ENCODE measurements around the gene SLCO4C1. TPM values are rescaled to one million over a fixed set of nuclear protein-coding genes. Genes with fewer than 3 reads are reported as not detected.

The SLCO4C1 gene
- total RNA-seq, 1 donor from 2014 or later: 0.09 TPM

GRCh38 chr5:102229685-102230084 is 66.4 kb downstream of the SLCO4C1 start:
- Mint-ChIP-seq H3K36me3 (no peaks in the 10 kb centered on the region), H3K4me3 (no peak overlapping the region), H3K4me1 (no peaks in the 10 kb centered on the region), H3K9me3 (no peaks in the 10 kb centered on the region), H3K27me3 (ENCODE audit: insufficient read depth, low read depth) (no peaks in the 10 kb centered on the region), H3K27ac (no peak overlapping the region)
- Histone ChIP-seq H3F3A (ENCODE audit: low read depth) (no peaks in the 10 kb centered on the region), H3K4me2 (no peak overlapping the region), H3K4me1 (no peaks in the 10 kb centered on the region), H3K27me3 (no peaks in the 10 kb centered on the region), H3K79me2 (ENCODE audit: low read depth) (no peaks in the 10 kb centered on the region), H3K27ac (no peak overlapping the region), H3K9me3 (ENCODE audit: low read depth) (no peaks in the 10 kb centered on the region), H3K36me3 (no peaks in the 10 kb centered on the region), H3K9ac (no peak overlapping the region), H2AFZ (replicated peaks) (peak overlapping the region; percentile 9), H3K4me3 (no peak overlapping the region), H4K20me1 (ENCODE audit: low read depth) (no peaks in the 10 kb centered on the region)
- DNase-seq (ENCODE audit: low spot score): no peak
- no peak for TF ChIP-seq CTCF (IDR thresholded peaks at IDR 0.05)

GRCh38 chr5:102226321-102226720 is 69.8 kb downstream of the SLCO4C1 start:
- no peaks in the 10 kb centered on the region for H3K36me3 ChIP-seq
- no peaks in the 10 kb centered on the region for H3K4me1 ChIP-seq
- H3K4me3 Mint-ChIP-seq: no peak overlapping the region
- no peak overlapping the region for H2AFZ ChIP-seq (replicated peaks)
- H3K36me3 Mint-ChIP-seq: no peaks in the 10 kb centered on the region
- no peak for DNase-seq (ENCODE audit: low spot score)
- H3K9me3 Mint-ChIP-seq: peaks cover 6% of the 10 kb centered on the region
- no peaks in the 10 kb centered on the region for H3K4me1 Mint-ChIP-seq
- H3K27me3 Mint-ChIP-seq (ENCODE audit: insufficient read depth, low read depth): no peaks in the 10 kb centered on the region
- TF ChIP-seq EZH2 (IDR thresholded peaks at IDR 0.05) (no peak), CTCF (IDR thresholded peaks at IDR 0.05) (no peak), EZH2phosphoT487 (IDR thresholded peaks at IDR 0.05) (no peak)
- no peak overlapping the region for H3K27ac Mint-ChIP-seq
- H3K27me3 ChIP-seq: no peaks in the 10 kb centered on the region
- no peaks in the 10 kb centered on the region for H3K79me2 ChIP-seq (ENCODE audit: low read depth)
- no peak overlapping the region for H3K4me3 ChIP-seq
- H3F3A ChIP-seq (ENCODE audit: low read depth): no peaks in the 10 kb centered on the region
- H3K9ac ChIP-seq: no peak overlapping the region
- H4K20me1 ChIP-seq (ENCODE audit: low read depth): no peaks in the 10 kb centered on the region
- H3K27ac ChIP-seq: no peak overlapping the region
- H3K4me2 ChIP-seq: no peak overlapping the region
- H3K9me3 ChIP-seq (ENCODE audit: low read depth): peaks cover 3% of the 10 kb centered on the region

GRCh38 chr5:102223542-102224477 is 72.3 kb downstream of the SLCO4C1 start:
- H3K27ac ChIP-seq: no peak overlapping the region
- TF ChIP-seq EZH2 (IDR thresholded peaks at IDR 0.05): no peak
- peak; percentile 84 for TF ChIP-seq CTCF (IDR thresholded peaks at IDR 0.05)
- TF ChIP-seq EZH2phosphoT487 (IDR thresholded peaks at IDR 0.05): no peak
- no peaks in the 10 kb centered on the region for H4K20me1 ChIP-seq (ENCODE audit: low read depth)
- H3K27me3 Mint-ChIP-seq (ENCODE audit: insufficient read depth, low read depth): no peaks in the 10 kb centered on the region
- no peaks in the 10 kb centered on the region for H3K79me2 ChIP-seq (ENCODE audit: low read depth)
- DNase-seq (ENCODE audit: low spot score): peak; percentile 64
- no peaks in the 10 kb centered on the region for H3K4me1 Mint-ChIP-seq
- peaks cover 3% of the 10 kb centered on the region for H3K9me3 ChIP-seq (ENCODE audit: low read depth)
- no peak overlapping the region for H2AFZ ChIP-seq (replicated peaks)
- H3K36me3 Mint-ChIP-seq: no peaks in the 10 kb centered on the region
- H3K27ac Mint-ChIP-seq: no peak overlapping the region
- H3K4me2 ChIP-seq: no peak overlapping the region
- no peaks in the 10 kb centered on the region for H3F3A ChIP-seq (ENCODE audit: low read depth)
- H3K36me3 ChIP-seq: no peaks in the 10 kb centered on the region
- H3K27me3 ChIP-seq: no peaks in the 10 kb centered on the region
- H3K9me3 Mint-ChIP-seq: peaks cover 10% of the 10 kb centered on the region
- H3K4me1 ChIP-seq: no peaks in the 10 kb centered on the region
- H3K9ac ChIP-seq: no peak overlapping the region
- H3K4me3 ChIP-seq: no peak overlapping the region
- no peak overlapping the region for H3K4me3 Mint-ChIP-seq
